Brain microvascular endothelial cell (primary cell): ENCODE results near the gene ZCCHC14.

Source experiments
- DNase-seq: peaks from one replicate; pipeline ENCODE4 v3.0.0-alpha.2; 2020
- H3K27ac ChIP-seq: fragments of 250-450 bp; sonication (Bioruptor Pico); 2 replicates; pipeline ENCODE4 v1.5.1; 2020; ENCODE audit warnings: mild to moderate bottlenecking, moderate library complexity
- H3K27me3 ChIP-seq: fragments of 250-450 bp; sonication (Bioruptor Pico); replicated peaks from 2 replicates; pipeline ENCODE4 v1.5.1; 2020; ENCODE audit warnings: mild to moderate bottlenecking
- H3K36me3 ChIP-seq: fragments of 250-450 bp; sonication (Bioruptor Pico); replicated peaks from 2 replicates; pipeline ENCODE4 v1.5.1; 2020; ENCODE audit warnings: mild to moderate bottlenecking
- H3K4me3 ChIP-seq: 2 replicates; pipeline ENCODE4 v1.5.1; 2011; ENCODE audit warnings: low read depth, mild to moderate bottlenecking, control low read depth, low read length, moderate library complexity
- in situ Hi-C: cut with HindIII; loops from 2 replicates; pipeline ENCODE4 v1.10.0; 2017; ENCODE audit warnings: low sequenced_read_pairs, low pct_ligation_motif_present
- TF ChIP-seq, protein P1 (sequence below): IDR thresholded peaks from 2 replicates; pipeline ENCODE4 v1.5.1; 2011; ENCODE audit warnings: low read depth, mild to moderate bottlenecking, moderate library complexity, low read length, control low read depth, inconsistent platforms; ENCODE audit errors: missing control alignments

Gene ZCCHC14

DNA sequence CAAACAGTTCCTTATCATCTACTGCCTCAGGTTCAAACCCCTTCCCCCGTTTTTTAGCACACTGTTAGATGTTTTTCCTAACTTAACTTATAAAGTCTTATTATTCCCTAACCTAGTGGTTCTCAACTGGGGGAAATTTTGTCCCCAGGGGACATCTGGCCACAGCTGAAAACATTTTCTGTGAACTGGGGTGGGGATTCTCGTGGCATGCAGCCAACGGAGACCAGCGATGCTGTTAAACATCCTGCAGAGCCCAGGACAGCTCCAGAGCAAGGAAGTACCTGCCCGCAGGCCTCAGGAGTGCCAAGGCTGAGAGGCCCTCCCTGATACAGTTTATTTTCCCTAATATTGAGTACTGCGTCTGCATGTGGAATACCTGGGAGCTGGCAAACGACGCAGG lies 24.3 kb downstream of the ZCCHC14 start:
- DNase-seq: no peak
- Histone ChIP-seq H3K36me3 (no peaks in the 10 kb centered on the region), H3K4me3 (no peak overlapping the region), H3K27ac (no peak overlapping the region), H3K27me3 (no peaks in the 10 kb centered on the region)
- in situ Hi-C loops: no loop called here
- TF ChIP-seq, protein P1, sequence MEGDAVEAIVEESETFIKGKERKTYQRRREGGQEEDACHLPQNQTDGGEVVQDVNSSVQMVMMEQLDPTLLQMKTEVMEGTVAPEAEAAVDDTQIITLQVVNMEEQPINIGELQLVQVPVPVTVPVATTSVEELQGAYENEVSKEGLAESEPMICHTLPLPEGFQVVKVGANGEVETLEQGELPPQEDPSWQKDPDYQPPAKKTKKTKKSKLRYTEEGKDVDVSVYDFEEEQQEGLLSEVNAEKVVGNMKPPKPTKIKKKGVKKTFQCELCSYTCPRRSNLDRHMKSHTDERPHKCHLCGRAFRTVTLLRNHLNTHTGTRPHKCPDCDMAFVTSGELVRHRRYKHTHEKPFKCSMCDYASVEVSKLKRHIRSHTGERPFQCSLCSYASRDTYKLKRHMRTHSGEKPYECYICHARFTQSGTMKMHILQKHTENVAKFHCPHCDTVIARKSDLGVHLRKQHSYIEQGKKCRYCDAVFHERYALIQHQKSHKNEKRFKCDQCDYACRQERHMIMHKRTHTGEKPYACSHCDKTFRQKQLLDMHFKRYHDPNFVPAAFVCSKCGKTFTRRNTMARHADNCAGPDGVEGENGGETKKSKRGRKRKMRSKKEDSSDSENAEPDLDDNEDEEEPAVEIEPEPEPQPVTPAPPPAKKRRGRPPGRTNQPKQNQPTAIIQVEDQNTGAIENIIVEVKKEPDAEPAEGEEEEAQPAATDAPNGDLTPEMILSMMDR: no peak

DNA sequence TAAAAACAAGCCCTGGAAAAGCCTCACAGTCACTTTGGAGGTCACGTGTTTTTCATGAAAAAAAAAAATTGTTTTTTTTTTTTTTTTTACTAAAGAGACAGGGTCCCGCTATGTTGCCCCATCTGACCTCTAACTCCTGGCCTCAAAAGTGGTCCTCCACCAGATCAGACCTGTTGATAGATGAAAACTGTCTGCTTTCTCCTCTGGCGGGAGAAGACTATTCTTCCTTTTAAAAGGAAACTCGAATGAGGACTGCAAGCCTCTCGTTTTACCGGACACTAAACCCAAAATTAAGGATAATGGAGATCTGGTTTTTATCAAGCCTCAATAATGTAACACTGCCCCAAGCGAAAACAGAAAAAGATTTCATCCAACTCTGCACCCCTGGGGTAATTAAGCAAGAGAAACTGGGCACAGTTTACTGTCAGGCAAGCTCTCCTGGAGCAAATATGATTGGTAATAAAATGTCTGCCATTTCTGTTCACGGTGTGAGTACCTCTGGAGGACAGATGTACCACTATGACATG lies 25.8 kb downstream of the ZCCHC14 start:
- Histone ChIP-seq H3K27me3 (no peaks in the 10 kb centered on the region), H3K4me3 (no peak overlapping the region), H3K36me3 (no peaks in the 10 kb centered on the region), H3K27ac (no peak overlapping the region)
- TF ChIP-seq, protein P1: no peak
- in situ Hi-C loops: no loop called here
- no peak for DNase-seq

DNA sequence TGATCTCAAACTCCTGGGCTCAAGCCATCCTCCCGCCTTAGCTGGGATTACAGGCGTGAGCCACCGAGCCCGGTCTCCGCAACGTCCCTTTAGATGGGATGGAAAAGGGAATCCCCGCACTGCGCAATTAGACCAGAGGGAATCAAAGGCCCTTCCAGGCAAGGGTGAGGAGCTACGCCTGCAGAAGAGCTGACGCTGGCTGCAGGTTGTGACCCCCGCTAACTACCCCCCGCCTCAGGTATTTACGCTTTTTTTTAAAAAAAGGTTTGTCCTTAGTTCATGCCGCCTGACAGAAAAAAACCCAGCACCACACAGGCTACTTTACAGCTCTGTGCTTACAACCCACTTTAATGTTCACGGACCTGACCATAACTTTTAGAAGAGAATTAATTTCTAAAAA lies 26.9 kb downstream of the ZCCHC14 start:
- in situ Hi-C loops: no loop called here
- TF ChIP-seq, protein P1: no peak
- no peak for DNase-seq
- Histone ChIP-seq H3K36me3 (no peaks in the 10 kb centered on the region), H3K27me3 (no peaks in the 10 kb centered on the region), H3K27ac (no peak overlapping the region), H3K4me3 (no peak overlapping the region)

DNA sequence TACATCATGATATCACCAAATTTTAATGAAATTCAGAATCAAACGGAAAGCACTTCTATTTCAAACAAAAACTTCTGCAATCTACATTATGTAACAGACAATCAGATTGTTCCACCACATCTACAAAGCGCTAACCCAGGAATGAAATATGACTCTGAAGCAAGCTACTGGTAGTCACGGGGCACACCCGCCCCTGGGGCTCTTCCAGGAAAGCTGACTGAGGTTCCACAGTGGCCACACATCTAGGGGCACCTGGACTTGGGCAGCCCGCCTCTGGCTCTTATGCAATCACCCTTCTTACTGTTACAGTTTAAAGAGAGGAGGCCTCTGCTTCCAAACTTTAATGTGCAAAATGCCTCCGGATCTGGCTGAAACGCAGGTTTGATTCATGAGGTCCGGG lies 27.5 kb downstream of the ZCCHC14 start:
- in situ Hi-C loops: no loop called here
- no peak overlapping the region for H3K4me3 ChIP-seq
- no peaks in the 10 kb centered on the region for H3K36me3 ChIP-seq
- H3K27me3 ChIP-seq: no peaks in the 10 kb centered on the region
- peak overlapping the region; percentile 91 for H3K27ac ChIP-seq
- TF ChIP-seq, protein P1: no peak
- DNase-seq: peak; percentile 47

DNA sequence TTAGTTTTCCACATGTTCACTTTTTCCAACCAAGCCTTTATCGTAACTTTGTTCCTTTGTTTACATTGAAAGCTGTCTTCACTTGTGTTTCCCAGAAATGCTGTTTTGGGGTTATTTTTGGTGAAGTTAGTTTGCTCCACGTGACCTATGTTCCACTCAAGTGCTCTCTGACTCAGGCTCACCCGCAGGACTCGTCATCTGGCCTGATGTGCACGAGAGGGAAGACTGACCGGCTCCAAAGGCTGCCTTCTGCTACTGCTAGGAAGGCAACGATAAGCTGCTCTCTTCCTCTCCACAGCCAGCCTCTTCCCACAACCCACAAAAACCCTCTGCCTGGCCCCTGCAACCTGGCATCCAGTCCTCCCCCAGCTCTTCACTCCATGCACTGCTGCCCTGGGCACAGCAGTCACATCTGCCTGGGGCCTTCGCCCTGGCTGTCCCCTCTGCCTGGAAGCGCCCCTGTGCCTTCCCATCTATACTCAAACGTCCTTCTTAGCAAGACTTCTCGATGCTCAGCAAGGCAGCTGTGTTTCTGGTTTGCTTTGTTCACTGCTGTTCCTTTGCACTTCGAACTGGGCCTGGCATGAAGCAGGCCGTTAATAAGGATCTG lies 28.0 kb downstream of the ZCCHC14 start:
- Histone ChIP-seq H3K36me3 (no peaks in the 10 kb centered on the region), H3K27me3 (no peaks in the 10 kb centered on the region), H3K4me3 (peak overlapping the region; percentile 12), H3K27ac (peak overlapping the region; percentile 91)
- in situ Hi-C loops: no loop called here
- TF ChIP-seq, protein P1: no peak
- DNase-seq: peak; percentile 81
